H1 (cell line): ENCODE results near the gene STAT5A. TPM values are rescaled to one million over a fixed set of nuclear protein-coding genes. Genes with fewer than 3 reads are reported as not detected.
A peak's percentile ranks its signal among the peaks of the same experiment; 100 is the strongest.

Experiments
- CTCF ChIA-PET: fragments of 300-600 bp; sonication (Branson Sonifier 250); formaldehyde crosslinking; loops from one replicate; lab custom pipeline; 2021; ENCODE audit not compliant: partially characterized antibody; lab: Charles Lee
- POLR2A ChIA-PET: fragments of 300-600 bp; sonication (Branson Sonifier 250); formaldehyde crosslinking; loops from one replicate; lab custom pipeline; 2021; ENCODE audit warnings: inconsistent platforms; ENCODE audit not compliant: partially characterized antibody; lab: Charles Lee
- DNase-seq, 2 experiments: peaks; one replicate each; pipeline versions ENCODE4 v3.0.0 to v3.0.0-alpha.2; 2010 to 2022; ENCODE audit warnings: low spot score in 2 of 2, low read depth in 1 of 2, mixed read lengths in 1 of 2
- FAIRE-seq: peaks from 2 replicates; lab custom pipeline; 2011; peaks lifted over from hg19 to GRCh38; lab: Jason Lieb, UNC
- H2AFZ ChIP-seq: 2 replicates; pipeline ENCODE4 v1.8.1; 2012; ENCODE audit warnings: low read length, inconsistent platforms
- H2AK5ac ChIP-seq: 2 replicates; pipeline ENCODE4 v1.6.1; 2013; ENCODE audit warnings: low read depth, low read length
- H2BK120ac ChIP-seq: replicated peaks from 2 replicates; pipeline ENCODE3; 2013; ENCODE audit warnings: low read depth, low read length, inconsistent platforms
- H2BK12ac ChIP-seq: 2 replicates; pipeline ENCODE4 v1.6.1; 2013; ENCODE audit warnings: low read depth, low read length
- H2BK15ac ChIP-seq: 2 replicates; pipeline ENCODE4 v1.6.1; 2013; ENCODE audit warnings: low read length
- H2BK20ac ChIP-seq: 2 replicates; pipeline ENCODE4 v1.6.1; 2013; ENCODE audit warnings: low read length
- H2BK5ac ChIP-seq: 2 replicates; pipeline ENCODE4 v1.6.1; 2013; ENCODE audit warnings: low read depth, low read length
- H3K14ac ChIP-seq: 2 replicates; pipeline ENCODE4 v1.6.1; 2013; ENCODE audit warnings: inconsistent platforms; ENCODE audit not compliant: insufficient read length
- H3K18ac ChIP-seq: 2 replicates; pipeline ENCODE4 v1.6.1; 2013; ENCODE audit warnings: low read length; ENCODE audit errors: extremely low read depth
- H3K23ac ChIP-seq: 2 replicates; pipeline ENCODE4 v1.6.1; 2013; ENCODE audit warnings: inconsistent platforms; ENCODE audit not compliant: insufficient read length
- H3K23me2 ChIP-seq: 2 replicates; pipeline ENCODE4 v1.6.1; 2013; ENCODE audit warnings: low read depth, low read length
- H3K27ac ChIP-seq: 2 replicates; pipeline ENCODE4 v1.6.1; 2011; ENCODE audit warnings: low read depth, low read length, inconsistent platforms
- H3K27me3 ChIP-seq, 4 experiments: replicated peaks in 1 of 4; 1 replicate in 1 of 4; 2 replicates in 3 of 4; pipeline versions ENCODE4 v1.6.1 to v1.8.1; 2011 to 2013; ENCODE audit warnings: low read length in 3 of 4, mild to moderate bottlenecking in 3 of 4, inconsistent platforms in 2 of 4, mixed read lengths in 2 of 4, moderate library complexity in 1 of 4; ENCODE audit not compliant: control insufficient read depth in 3 of 4, insufficient read depth in 3 of 4; ENCODE audit errors: extremely low read depth in 1 of 4
- H3K36me3 ChIP-seq, 4 experiments: 2 replicates each; pipeline versions ENCODE4 v1.6.1 to v1.8.1; 2011 to 2013; ENCODE audit warnings: mild to moderate bottlenecking in 4 of 4, low read length in 3 of 4, moderate library complexity in 2 of 4, control low read depth in 1 of 4, inconsistent platforms in 1 of 4; ENCODE audit not compliant: insufficient read depth in 4 of 4, control insufficient read depth in 2 of 4
- H3K4ac ChIP-seq: replicated peaks from 2 replicates; pipeline ENCODE3; 2013; ENCODE audit warnings: low read length, low read depth, mixed read lengths, inconsistent platforms; ENCODE audit not compliant: insufficient read length
- H3K4me1 ChIP-seq, 4 experiments: replicated peaks in 1 of 4; 1 replicate in 1 of 4; 2 replicates in 3 of 4; pipeline versions ENCODE4 v1.6.1 to v1.8.1; 2011 to 2013; ENCODE audit warnings: low read length in 3 of 4, inconsistent platforms in 2 of 4, mixed read lengths in 1 of 4; ENCODE audit not compliant: insufficient read depth in 4 of 4, control insufficient read depth in 3 of 4
- H3K4me2 ChIP-seq, 2 experiments: 2 replicates each; pipeline versions ENCODE4 v1.6.1 to v1.8.1; 2011 to 2013; ENCODE audit warnings: low read depth in 2 of 2, low read length in 2 of 2, control low read depth in 1 of 2, inconsistent platforms in 1 of 2, mild to moderate bottlenecking in 1 of 2; ENCODE audit not compliant: insufficient read depth in 1 of 2
- H3K4me3 ChIP-seq, 4 experiments: fragments of 200-600, 300-600 bp in 1 of 4; sonication (generic), shearing (Covaris generic), sonication (Bioruptor Twin) in 1 of 4; 2 replicates each; pipeline versions ENCODE4 v1.5.1 to v1.8.1; 2011 to 2016; ENCODE audit warnings: low read length in 4 of 4, low read depth in 3 of 4, control low read depth in 2 of 4, inconsistent platforms in 2 of 4, mild to moderate bottlenecking in 2 of 4, mixed read lengths in 1 of 4, moderate library complexity in 1 of 4; ENCODE audit not compliant: insufficient read depth in 2 of 4; ENCODE audit errors: extremely low read depth in 1 of 4
- H3K56ac ChIP-seq: replicated peaks from 2 replicates; pipeline ENCODE3; 2013; ENCODE audit warnings: low read depth, mild to moderate bottlenecking, mixed read lengths, low read length, inconsistent platforms; ENCODE audit not compliant: insufficient read length
- H3K79me1 ChIP-seq: 2 replicates; pipeline ENCODE4 v1.6.1; 2013; ENCODE audit warnings: low read depth, low read length, control low read depth
- H3K79me2 ChIP-seq, 2 experiments: 2 replicates each; pipeline versions ENCODE4 v1.6.1 to v1.8.1; 2012 to 2013; ENCODE audit warnings: low read length in 2 of 2, mild to moderate bottlenecking in 2 of 2, inconsistent platforms in 1 of 2; ENCODE audit not compliant: insufficient read depth in 2 of 2, control insufficient read depth in 1 of 2
- H3K9ac ChIP-seq, 4 experiments: replicated peaks in 1 of 4; 1 replicate in 1 of 4; 2 replicates in 3 of 4; pipeline versions ENCODE4 v1.6.1 to v1.8.1; 2011 to 2013; ENCODE audit warnings: low read depth in 3 of 4, low read length in 3 of 4, control low read depth in 2 of 4, mild to moderate bottlenecking in 2 of 4, moderate library complexity in 2 of 4, inconsistent platforms in 1 of 4; ENCODE audit errors: extremely low read depth in 1 of 4
- H3K9me3 ChIP-seq, 2 experiments: 2 replicates each; pipeline versions ENCODE4 v1.6.1 to v1.8.1; 2012 to 2013; ENCODE audit warnings: mild to moderate bottlenecking in 2 of 2, moderate library complexity in 2 of 2, control low read depth in 1 of 2, inconsistent platforms in 1 of 2, low read depth in 1 of 2, low read length in 1 of 2, mixed read lengths in 1 of 2; ENCODE audit not compliant: insufficient read depth in 2 of 2
- H4K20me1 ChIP-seq, 2 experiments: replicated peaks in 1 of 2; 2 replicates each; pipeline versions ENCODE3 to v1.8.1; 2011 to 2013; ENCODE audit warnings: inconsistent platforms in 2 of 2, low read length in 2 of 2, mild to moderate bottlenecking in 1 of 2; ENCODE audit not compliant: insufficient read depth in 2 of 2, control insufficient read depth in 1 of 2
- H4K5ac ChIP-seq: 2 replicates; pipeline ENCODE4 v1.6.1; 2013; ENCODE audit warnings: low read length, low read depth, mixed read lengths, inconsistent platforms; ENCODE audit not compliant: insufficient read length
- H4K8ac ChIP-seq: 2 replicates; pipeline ENCODE4 v1.8.0; 2013; ENCODE audit warnings: mild to moderate bottlenecking, moderate library complexity, low read length, inconsistent platforms; ENCODE audit not compliant: insufficient read depth; ENCODE audit errors: extremely low read depth
- H4K91ac ChIP-seq: replicated peaks from 2 replicates; pipeline ENCODE3; 2013; ENCODE audit warnings: low read length, mixed read lengths, inconsistent platforms; ENCODE audit not compliant: insufficient read length
- JUND ChIP-seq: IDR thresholded peaks from 2 replicates; pipeline ENCODE4 v1.6.1; 2011; ENCODE audit warnings: mild to moderate bottlenecking, improper control_type of control experiment, low read length
- RAD21 ChIP-seq, 2 experiments: IDR thresholded peaks in 1 of 2; conservative IDR thresholded peaks in 1 of 2; 2 replicates each; pipeline ENCODE4 v1.6.1; 2011; ENCODE audit warnings: low read depth in 2 of 2, low read length in 2 of 2, improper control_type of control experiment in 1 of 2, inconsistent platforms in 1 of 2, mild to moderate bottlenecking in 1 of 2, moderate library complexity in 1 of 2
- SP1 ChIP-seq: IDR thresholded peaks from 2 replicates; pipeline ENCODE4 v1.6.1; 2011; ENCODE audit warnings: low read depth, low read length
- TEAD4 ChIP-seq: IDR thresholded peaks from 2 replicates; pipeline ENCODE4 v1.6.1; 2012; ENCODE audit warnings: low read depth, low read length, inconsistent platforms, mixed read lengths
- WGBS, 2 experiments: shearing (Covaris generic) in 1 of 2; methylation state at CpG; one replicate each; pipeline versions ENCODE4 v1.1.6 to v1.1.7; 2013 to 2015; ENCODE audit warnings: low lambda C conversion rate in 2 of 2, mixed read lengths in 2 of 2, inconsistent platforms in 1 of 2, low coverage in 1 of 2, missing lambda C conversion rate in 1 of 2; ENCODE audit not compliant: insufficient replicate concordance in 2 of 2, insufficient coverage in 1 of 2, insufficient read length in 1 of 2; ENCODE audit errors: extremely low coverage in 1 of 2, missing lambda C conversion rate in 1 of 2; 5-methylcytosine and 5-hydroxymethylcytosine counted together
- polyA plus RNA-seq, 7 experiments: library from polyadenylated mRNA; depleted of rRNA in 3 of 7; stranded (reverse) in 5 of 7; unstranded in 2 of 7; fragments of >200 nt in 5 of 7; fragments of 200-250 nt in 2 of 7; gene quantifications; 1 replicate in 5 of 7; 2 replicates in 1 of 7; 4 replicates in 1 of 7; pipeline versions ENCODE4 v1.2.1 to v1.2.3, GENCODE V29; 2011 to 2013; ENCODE audit warnings: missing spikeins in 2 of 7, mixed read lengths in 2 of 7
- total RNA-seq: library from RNA; stranded (reverse); fragmentation: NEBNext Ultra II Directional; extraction: Animal tissue kit (Norgen Biotek cat#: 25700); gene quantifications from 2 replicates; pipeline ENCODE4 v1.2.1, GENCODE V29; 2021
- TF ChIP-seq, protein P1 (sequence below): IDR thresholded peaks from 2 replicates; pipeline ENCODE4 v1.6.1; 2012; ENCODE audit warnings: inconsistent platforms
- TF ChIP-seq, protein P2 (sequence below), 3 experiments: IDR thresholded peaks; 1 replicate in 2 of 3; 2 replicates in 1 of 3; pipeline versions ENCODE4 v1.5.1 to v1.6.1; 2011; ENCODE audit warnings: low read length in 3 of 3, mild to moderate bottlenecking in 3 of 3, inconsistent platforms in 2 of 3, low read depth in 1 of 3, moderate library complexity in 1 of 3; ENCODE audit not compliant: insufficient read depth in 1 of 3; ENCODE audit errors: control extremely low read depth in 1 of 3
- TF ChIP-seq, protein P3 (sequence below): IDR thresholded peaks from 2 replicates; pipeline ENCODE4 v1.6.1; 2012; ENCODE audit warnings: low read length, inconsistent platforms

Gene STAT5A
- total and polyA plus RNA-seq, 2 of the 8 experiments (the other 6 are each of a cell fraction or from before 2014, with no cell fraction given), result 4.2 to 5.4 TPM

DNA sequence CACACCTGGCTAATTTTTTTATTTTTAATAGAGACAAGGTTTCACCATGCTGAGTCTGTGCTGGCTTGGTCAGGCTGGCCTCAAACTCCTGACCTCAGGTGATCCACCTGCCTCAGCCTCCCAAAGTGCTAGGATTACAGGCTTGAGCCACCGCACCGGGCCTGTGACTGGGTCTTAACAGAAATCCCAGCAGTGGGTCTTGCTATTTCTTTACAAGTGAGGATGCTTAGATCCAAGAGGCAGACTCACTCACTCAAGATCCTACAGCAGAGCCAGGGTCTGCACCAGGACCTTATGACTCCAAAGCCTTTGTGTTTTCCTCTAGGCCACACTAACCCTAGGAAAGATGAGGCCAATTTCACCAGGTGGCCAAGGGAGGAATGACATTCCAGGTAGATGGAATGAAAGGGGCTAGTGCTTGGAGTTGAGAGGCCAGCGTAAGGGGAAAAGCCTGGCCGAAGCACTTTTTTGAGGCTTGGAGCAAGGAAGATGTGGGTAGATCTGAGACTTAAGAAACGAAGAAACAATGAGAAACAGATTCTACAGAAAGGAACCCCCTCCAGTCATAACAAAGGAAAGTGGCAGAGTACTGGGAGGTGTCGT lies 5.7 kb upstream of the STAT5A start:
- no peak overlapping the region; a peak in 1 of 7 replicates for H3K9ac ChIP-seq
- H2BK120ac ChIP-seq, result no peak overlapping the region
- H3K36me3 ChIP-seq, result no peaks in the 10 kb centered on the region
- no peak overlapping the region for H2AK5ac ChIP-seq
- H3K23ac ChIP-seq, result no peak overlapping the region
- H4K8ac ChIP-seq, result no peak overlapping the region
- ChIA-PET POLR2A (interaction anchor here (1.3 kb wide), 1 partner anchor 43 kb away, joined by 3 read pairs; no protein-coding TSS in a partner anchor), CTCF (interaction anchor here (0.9 to 1.6 kb wide), 5 partner anchors 12 to 239 kb away, joined by 3 to 4 read pairs (median 3); no protein-coding TSS in a partner anchor)
- peak; percentile 30 to 34; a peak in 3 of 4 replicates for TF ChIP-seq RAD21 (IDR thresholded peaks at IDR 0.05 in 1 of 2, conservative IDR thresholded peaks at IDR 0.05 in 1 of 2; ENCODE audit: low read depth in 2 of 2, low read length in 2 of 2)
- peak; percentile 80 for TF ChIP-seq TEAD4
- TF ChIP-seq, protein P1, sequence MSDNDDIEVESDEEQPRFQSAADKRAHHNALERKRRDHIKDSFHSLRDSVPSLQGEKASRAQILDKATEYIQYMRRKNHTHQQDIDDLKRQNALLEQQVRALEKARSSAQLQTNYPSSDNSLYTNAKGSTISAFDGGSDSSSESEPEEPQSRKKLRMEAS, result 0 out of 2 replicates have a peak, but pooled peaks have one; percentile 21
- TF ChIP-seq JUND, result no peak
- TF ChIP-seq, protein P2, sequence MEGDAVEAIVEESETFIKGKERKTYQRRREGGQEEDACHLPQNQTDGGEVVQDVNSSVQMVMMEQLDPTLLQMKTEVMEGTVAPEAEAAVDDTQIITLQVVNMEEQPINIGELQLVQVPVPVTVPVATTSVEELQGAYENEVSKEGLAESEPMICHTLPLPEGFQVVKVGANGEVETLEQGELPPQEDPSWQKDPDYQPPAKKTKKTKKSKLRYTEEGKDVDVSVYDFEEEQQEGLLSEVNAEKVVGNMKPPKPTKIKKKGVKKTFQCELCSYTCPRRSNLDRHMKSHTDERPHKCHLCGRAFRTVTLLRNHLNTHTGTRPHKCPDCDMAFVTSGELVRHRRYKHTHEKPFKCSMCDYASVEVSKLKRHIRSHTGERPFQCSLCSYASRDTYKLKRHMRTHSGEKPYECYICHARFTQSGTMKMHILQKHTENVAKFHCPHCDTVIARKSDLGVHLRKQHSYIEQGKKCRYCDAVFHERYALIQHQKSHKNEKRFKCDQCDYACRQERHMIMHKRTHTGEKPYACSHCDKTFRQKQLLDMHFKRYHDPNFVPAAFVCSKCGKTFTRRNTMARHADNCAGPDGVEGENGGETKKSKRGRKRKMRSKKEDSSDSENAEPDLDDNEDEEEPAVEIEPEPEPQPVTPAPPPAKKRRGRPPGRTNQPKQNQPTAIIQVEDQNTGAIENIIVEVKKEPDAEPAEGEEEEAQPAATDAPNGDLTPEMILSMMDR (IDR thresholded peaks at IDR 0.05; ENCODE audit: control extremely low read depth in 1 of 3, insufficient read depth in 1 of 3, low read depth in 1 of 3, low read length in 3 of 3), result peak in 2 of 3 experiments; percentile 1 to 49; a peak in 3 of 4 replicates
- TF ChIP-seq, protein P3, sequence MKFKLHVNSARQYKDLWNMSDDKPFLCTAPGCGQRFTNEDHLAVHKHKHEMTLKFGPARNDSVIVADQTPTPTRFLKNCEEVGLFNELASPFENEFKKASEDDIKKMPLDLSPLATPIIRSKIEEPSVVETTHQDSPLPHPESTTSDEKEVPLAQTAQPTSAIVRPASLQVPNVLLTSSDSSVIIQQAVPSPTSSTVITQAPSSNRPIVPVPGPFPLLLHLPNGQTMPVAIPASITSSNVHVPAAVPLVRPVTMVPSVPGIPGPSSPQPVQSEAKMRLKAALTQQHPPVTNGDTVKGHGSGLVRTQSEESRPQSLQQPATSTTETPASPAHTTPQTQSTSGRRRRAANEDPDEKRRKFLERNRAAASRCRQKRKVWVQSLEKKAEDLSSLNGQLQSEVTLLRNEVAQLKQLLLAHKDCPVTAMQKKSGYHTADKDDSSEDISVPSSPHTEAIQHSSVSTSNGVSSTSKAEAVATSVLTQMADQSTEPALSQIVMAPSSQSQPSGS, result no peak
- TF ChIP-seq SP1, result no peak
- H3K27me3 ChIP-seq, result peaks cover 0 to 6% (median 4%) of the 10 kb centered on the region in 4 experiments; a peak in 5 of 7 replicates
- H2BK12ac ChIP-seq, result no peak overlapping the region
- no peak overlapping the region for H3K56ac ChIP-seq
- DNase-seq, result no peak
- peaks cover 0 to 10% (median 8%) of the 10 kb centered on the region in 4 experiments; a peak in 5 of 7 replicates for H3K4me1 ChIP-seq
- no peak overlapping the region for H4K5ac ChIP-seq
- no peak overlapping the region; a peak in 1 of 4 replicates for H3K4me2 ChIP-seq
- H4K91ac ChIP-seq, result no peak overlapping the region
- no peak overlapping the region; the same call in 1 of the 2 replicates for H3K18ac ChIP-seq
- H3K4me3 ChIP-seq, result no peak overlapping the region
- no peak overlapping the region for H3K27ac ChIP-seq
- H3K79me1 ChIP-seq, result no peaks in the 10 kb centered on the region
- H3K14ac ChIP-seq, result no peak overlapping the region
- no peak overlapping the region for H2BK5ac ChIP-seq
- H4K20me1 ChIP-seq, result no peaks in the 10 kb centered on the region
- no peaks in the 10 kb centered on the region for H3K9me3 ChIP-seq
- no peak overlapping the region for H3K4ac ChIP-seq
- H2BK20ac ChIP-seq, result no peak overlapping the region
- peak overlapping the region; percentile 81; the same call in 1 of the 2 replicates for H2BK15ac ChIP-seq
- FAIRE-seq, result peak; percentile 82
- 86% methylated on average over 6 of the region's 6 CpGs; no CpG with 5 or more reads in 1 of the 2 experiments for WGBS, 2 experiments
- H2AFZ ChIP-seq, result peak overlapping the region; percentile 48; the same call in 1 of the 2 replicates
- H3K23me2 ChIP-seq, result no peaks in the 10 kb centered on the region
- no peaks in the 10 kb centered on the region for H3K79me2 ChIP-seq
